Fibroblast of pulmonary artery (primary cell): Measurements from ENCODE around the gene HDAC2.

Experiments
- DNase-seq: peaks from one replicate; pipeline ENCODE4 v3.0.0-alpha.2; 2010; ENCODE audit warnings: low read depth
- H3K4me3 ChIP-seq: replicated peaks from 2 replicates; pipeline ENCODE4 v1.5.1; 2011; ENCODE audit warnings: low read depth, mild to moderate bottlenecking, control low read depth, low read length, moderate library complexity
- CTCF ChIP-seq: IDR thresholded peaks from 2 replicates; pipeline ENCODE4 v1.5.1; 2011; ENCODE audit warnings: mild to moderate bottlenecking, control low read depth, low read length, inconsistent platforms; ENCODE audit errors: missing control alignments

The HDAC2 gene

GRCh38 chr6:114007516-114007915, 36.6 kb upstream of the HDAC2 start:
- no peak for DNase-seq
- no peak for TF ChIP-seq CTCF
- no peak overlapping the region for H3K4me3 ChIP-seq

GRCh38 chr6:114001354-114001753, 30.4 kb upstream of the HDAC2 start:
- no peak overlapping the region for H3K4me3 ChIP-seq
- TF ChIP-seq CTCF, result no peak
- DNase-seq, result no peak

- no peak overlapping the region for H3K4me3 ChIP-seq
- TF ChIP-seq CTCF, result no peak
- no peak for DNase-seq
Measured at GRCh38 chr6:114000069-114000468, 29.1 kb upstream of the HDAC2 start.

GRCh38 chr6:113999284-113999683, 28.3 kb upstream of the HDAC2 start:
- H3K4me3 ChIP-seq, result no peak overlapping the region
- no peak for DNase-seq
- no peak for TF ChIP-seq CTCF

- no peak overlapping the region for H3K4me3 ChIP-seq
- no peak for TF ChIP-seq CTCF
Measured at GRCh38 chr6:113998811-113999210, 27.9 kb upstream of the HDAC2 start.

GRCh38 chr6:113997116-113997515, 26.2 kb upstream of the HDAC2 start:
- peak; percentile 88 for DNase-seq
- no peak for TF ChIP-seq CTCF
- no peak overlapping the region for H3K4me3 ChIP-seq

More at GRCh38 chr6:113998811-113999210, 27.9 kb upstream of the HDAC2 start:
- DNase-seq, result no peak

- no peak for TF ChIP-seq CTCF
- no peak overlapping the region for H3K4me3 ChIP-seq
- DNase-seq, result peak; percentile 96
Measured at GRCh38 chr6:113995634-113996033, 24.7 kb upstream of the HDAC2 start.
